H1 (cell line): ENCODE results near the gene TTC22. TPM values are rescaled to one million over a fixed set of nuclear protein-coding genes. Genes with fewer than 3 reads are reported as not detected.

ENCODE experiments used
- CTCF ChIA-PET: fragments of 300-600 bp; sonication (Branson Sonifier 250); formaldehyde crosslinking; loops from one replicate; lab custom pipeline; 2021; ENCODE audit not compliant: partially characterized antibody; lab: Charles Lee
- POLR2A ChIA-PET: fragments of 300-600 bp; sonication (Branson Sonifier 250); formaldehyde crosslinking; loops from one replicate; lab custom pipeline; 2021; ENCODE audit warnings: inconsistent platforms; ENCODE audit not compliant: partially characterized antibody; lab: Charles Lee
- DNase-seq, 2 experiments: peaks; one replicate each; pipeline versions ENCODE4 v3.0.0 to v3.0.0-alpha.2; 2010 to 2022; ENCODE audit warnings: low spot score in 2 of 2, low read depth in 1 of 2, mixed read lengths in 1 of 2
- FAIRE-seq: peaks from 2 replicates; lab custom pipeline; 2011; peaks lifted over from hg19 to GRCh38; lab: Jason Lieb, UNC
- H2AFZ ChIP-seq: 2 replicates; pipeline ENCODE4 v1.8.1; 2012; ENCODE audit warnings: low read length, inconsistent platforms
- H2AK5ac ChIP-seq: 2 replicates; pipeline ENCODE4 v1.6.1; 2013; ENCODE audit warnings: low read depth, low read length
- H2BK120ac ChIP-seq: replicated peaks from 2 replicates; pipeline ENCODE3; 2013; ENCODE audit warnings: low read depth, low read length, inconsistent platforms
- H2BK12ac ChIP-seq: 2 replicates; pipeline ENCODE4 v1.6.1; 2013; ENCODE audit warnings: low read depth, low read length
- H2BK15ac ChIP-seq: 2 replicates; pipeline ENCODE4 v1.6.1; 2013; ENCODE audit warnings: low read length
- H2BK20ac ChIP-seq: 2 replicates; pipeline ENCODE4 v1.6.1; 2013; ENCODE audit warnings: low read length
- H2BK5ac ChIP-seq: 2 replicates; pipeline ENCODE4 v1.6.1; 2013; ENCODE audit warnings: low read depth, low read length
- H3K14ac ChIP-seq: 2 replicates; pipeline ENCODE4 v1.6.1; 2013; ENCODE audit warnings: inconsistent platforms; ENCODE audit not compliant: insufficient read length
- H3K18ac ChIP-seq: 2 replicates; pipeline ENCODE4 v1.6.1; 2013; ENCODE audit warnings: low read length; ENCODE audit errors: extremely low read depth
- H3K23ac ChIP-seq: 2 replicates; pipeline ENCODE4 v1.6.1; 2013; ENCODE audit warnings: inconsistent platforms; ENCODE audit not compliant: insufficient read length
- H3K23me2 ChIP-seq: 2 replicates; pipeline ENCODE4 v1.6.1; 2013; ENCODE audit warnings: low read depth, low read length
- H3K27ac ChIP-seq: 2 replicates; pipeline ENCODE4 v1.6.1; 2011; ENCODE audit warnings: low read depth, low read length, inconsistent platforms
- H3K27me3 ChIP-seq, 4 experiments: replicated peaks in 1 of 4; 1 replicate in 1 of 4; 2 replicates in 3 of 4; pipeline versions ENCODE4 v1.6.1 to v1.8.1; 2011 to 2013; ENCODE audit warnings: low read length in 3 of 4, mild to moderate bottlenecking in 3 of 4, inconsistent platforms in 2 of 4, mixed read lengths in 2 of 4, moderate library complexity in 1 of 4; ENCODE audit not compliant: control insufficient read depth in 3 of 4, insufficient read depth in 3 of 4; ENCODE audit errors: extremely low read depth in 1 of 4
- H3K36me3 ChIP-seq, 4 experiments: 2 replicates each; pipeline versions ENCODE4 v1.6.1 to v1.8.1; 2011 to 2013; ENCODE audit warnings: mild to moderate bottlenecking in 4 of 4, low read length in 3 of 4, moderate library complexity in 2 of 4, control low read depth in 1 of 4, inconsistent platforms in 1 of 4; ENCODE audit not compliant: insufficient read depth in 4 of 4, control insufficient read depth in 2 of 4
- H3K4ac ChIP-seq: replicated peaks from 2 replicates; pipeline ENCODE3; 2013; ENCODE audit warnings: low read length, low read depth, mixed read lengths, inconsistent platforms; ENCODE audit not compliant: insufficient read length
- H3K4me1 ChIP-seq, 4 experiments: replicated peaks in 1 of 4; 1 replicate in 1 of 4; 2 replicates in 3 of 4; pipeline versions ENCODE4 v1.6.1 to v1.8.1; 2011 to 2013; ENCODE audit warnings: low read length in 3 of 4, inconsistent platforms in 2 of 4, mixed read lengths in 1 of 4; ENCODE audit not compliant: insufficient read depth in 4 of 4, control insufficient read depth in 3 of 4
- H3K4me2 ChIP-seq, 2 experiments: 2 replicates each; pipeline versions ENCODE4 v1.6.1 to v1.8.1; 2011 to 2013; ENCODE audit warnings: low read depth in 2 of 2, low read length in 2 of 2, control low read depth in 1 of 2, inconsistent platforms in 1 of 2, mild to moderate bottlenecking in 1 of 2; ENCODE audit not compliant: insufficient read depth in 1 of 2
- H3K4me3 ChIP-seq, 4 experiments: fragments of 200-600, 300-600 bp in 1 of 4; sonication (generic), shearing (Covaris generic), sonication (Bioruptor Twin) in 1 of 4; 2 replicates each; pipeline versions ENCODE4 v1.5.1 to v1.8.1; 2011 to 2016; ENCODE audit warnings: low read length in 4 of 4, low read depth in 3 of 4, control low read depth in 2 of 4, inconsistent platforms in 2 of 4, mild to moderate bottlenecking in 2 of 4, mixed read lengths in 1 of 4, moderate library complexity in 1 of 4; ENCODE audit not compliant: insufficient read depth in 2 of 4; ENCODE audit errors: extremely low read depth in 1 of 4
- H3K56ac ChIP-seq: replicated peaks from 2 replicates; pipeline ENCODE3; 2013; ENCODE audit warnings: low read depth, mild to moderate bottlenecking, mixed read lengths, low read length, inconsistent platforms; ENCODE audit not compliant: insufficient read length
- H3K79me1 ChIP-seq: 2 replicates; pipeline ENCODE4 v1.6.1; 2013; ENCODE audit warnings: low read depth, low read length, control low read depth
- H3K79me2 ChIP-seq, 2 experiments: 2 replicates each; pipeline versions ENCODE4 v1.6.1 to v1.8.1; 2012 to 2013; ENCODE audit warnings: low read length in 2 of 2, mild to moderate bottlenecking in 2 of 2, inconsistent platforms in 1 of 2; ENCODE audit not compliant: insufficient read depth in 2 of 2, control insufficient read depth in 1 of 2
- H3K9ac ChIP-seq, 4 experiments: replicated peaks in 1 of 4; 1 replicate in 1 of 4; 2 replicates in 3 of 4; pipeline versions ENCODE4 v1.6.1 to v1.8.1; 2011 to 2013; ENCODE audit warnings: low read depth in 3 of 4, low read length in 3 of 4, control low read depth in 2 of 4, mild to moderate bottlenecking in 2 of 4, moderate library complexity in 2 of 4, inconsistent platforms in 1 of 4; ENCODE audit errors: extremely low read depth in 1 of 4
- H3K9me3 ChIP-seq, 2 experiments: 2 replicates each; pipeline versions ENCODE4 v1.6.1 to v1.8.1; 2012 to 2013; ENCODE audit warnings: mild to moderate bottlenecking in 2 of 2, moderate library complexity in 2 of 2, control low read depth in 1 of 2, inconsistent platforms in 1 of 2, low read depth in 1 of 2, low read length in 1 of 2, mixed read lengths in 1 of 2; ENCODE audit not compliant: insufficient read depth in 2 of 2
- H4K20me1 ChIP-seq, 2 experiments: replicated peaks in 1 of 2; 2 replicates each; pipeline versions ENCODE3 to v1.8.1; 2011 to 2013; ENCODE audit warnings: inconsistent platforms in 2 of 2, low read length in 2 of 2, mild to moderate bottlenecking in 1 of 2; ENCODE audit not compliant: insufficient read depth in 2 of 2, control insufficient read depth in 1 of 2
- H4K5ac ChIP-seq: 2 replicates; pipeline ENCODE4 v1.6.1; 2013; ENCODE audit warnings: low read length, low read depth, mixed read lengths, inconsistent platforms; ENCODE audit not compliant: insufficient read length
- H4K8ac ChIP-seq: 2 replicates; pipeline ENCODE4 v1.8.0; 2013; ENCODE audit warnings: mild to moderate bottlenecking, moderate library complexity, low read length, inconsistent platforms; ENCODE audit not compliant: insufficient read depth; ENCODE audit errors: extremely low read depth
- H4K91ac ChIP-seq: replicated peaks from 2 replicates; pipeline ENCODE3; 2013; ENCODE audit warnings: low read length, mixed read lengths, inconsistent platforms; ENCODE audit not compliant: insufficient read length
- ATF2 ChIP-seq: IDR thresholded peaks from 2 replicates; pipeline ENCODE4 v1.6.1; 2012; ENCODE audit warnings: low read length, inconsistent platforms
- NANOG ChIP-seq: IDR thresholded peaks from 2 replicates; pipeline ENCODE4 v1.6.1; 2011; ENCODE audit warnings: low read length, low read depth, mild to moderate bottlenecking, inconsistent platforms; ENCODE audit not compliant: insufficient read depth, poor library complexity, severe bottlenecking
- POLR2AphosphoS5 ChIP-seq: IDR thresholded peaks from 2 replicates; pipeline ENCODE4 v1.6.1; 2011; ENCODE audit warnings: low read depth, low read length
- POU5F1 ChIP-seq: IDR thresholded peaks from 2 replicates; pipeline ENCODE4 v1.6.1; 2011; ENCODE audit warnings: low read depth, mild to moderate bottlenecking, low read length, moderate library complexity
- RBBP5 ChIP-seq: IDR thresholded peaks from 2 replicates; pipeline ENCODE4 v1.7.1; 2012; ENCODE audit warnings: low read depth, mild to moderate bottlenecking, inconsistent platforms, low read length, moderate library complexity, borderline replicate concordance
- RNF2 ChIP-seq: fragments of 200-900, 300-1000 bp; sonication (generic); IDR thresholded peaks from 2 replicates; pipeline ENCODE4 v1.7.1; 2016; ENCODE audit warnings: borderline replicate concordance, low read depth, mild to moderate bottlenecking, antibody characterized with exemption, low read length; ENCODE audit not compliant: poor library complexity, severe bottlenecking; ENCODE audit errors: missing control alignments
- SIX5 ChIP-seq: IDR thresholded peaks from 2 replicates; pipeline ENCODE4 v1.6.1; 2011; ENCODE audit warnings: mild to moderate bottlenecking, low read depth, low read length
- SP1 ChIP-seq: IDR thresholded peaks from 2 replicates; pipeline ENCODE4 v1.6.1; 2011; ENCODE audit warnings: low read depth, low read length
- TBP ChIP-seq: IDR thresholded peaks from 2 replicates; pipeline ENCODE4 v1.6.1; 2011; ENCODE audit warnings: low read depth, low read length, improper control_type of control experiment
- ZNF274 ChIP-seq: IDR thresholded peaks from 2 replicates; pipeline ENCODE4 v1.7.0; 2012; ENCODE audit warnings: low read length, borderline replicate concordance; ENCODE audit errors: extremely low read depth
- WGBS, 2 experiments: shearing (Covaris generic) in 1 of 2; methylation state at CpG; one replicate each; pipeline versions ENCODE4 v1.1.6 to v1.1.7; 2013 to 2015; ENCODE audit warnings: low lambda C conversion rate in 2 of 2, mixed read lengths in 2 of 2, inconsistent platforms in 1 of 2, low coverage in 1 of 2, missing lambda C conversion rate in 1 of 2; ENCODE audit not compliant: insufficient replicate concordance in 2 of 2, insufficient coverage in 1 of 2, insufficient read length in 1 of 2; ENCODE audit errors: extremely low coverage in 1 of 2, missing lambda C conversion rate in 1 of 2; 5-methylcytosine and 5-hydroxymethylcytosine counted together
- polyA plus RNA-seq, 7 experiments: library from polyadenylated mRNA; depleted of rRNA in 3 of 7; stranded (reverse) in 5 of 7; unstranded in 2 of 7; fragments of >200 nt in 5 of 7; fragments of 200-250 nt in 2 of 7; gene quantifications; 1 replicate in 5 of 7; 2 replicates in 1 of 7; 4 replicates in 1 of 7; pipeline versions ENCODE4 v1.2.1 to v1.2.3, GENCODE V29; 2011 to 2013; ENCODE audit warnings: missing spikeins in 2 of 7, mixed read lengths in 2 of 7
- total RNA-seq: library from RNA; stranded (reverse); fragmentation: NEBNext Ultra II Directional; extraction: Animal tissue kit (Norgen Biotek cat#: 25700); gene quantifications from 2 replicates; pipeline ENCODE4 v1.2.1, GENCODE V29; 2021

The TTC22 gene
- total and polyA plus RNA-seq, 2 of the 8 experiments (the other 6 are each of a cell fraction or from before 2014, with no cell fraction given) = 1.00 to 1.6 TPM

- TF ChIP-seq NANOG (no peak), ATF2 (no peak), ZNF274 (no peak), POLR2AphosphoS5 (no peak), POU5F1 (no peak), RNF2 (no peak), SIX5 (no peak), TBP (no peak), SP1 (no peak), RBBP5 (no peak)
- no peak overlapping the region for H3K23ac ChIP-seq
Observed at GRCh38 chr1:54833121-54833520, 32.0 kb upstream of the TTC22 start.

More at GRCh38 chr1:54833121-54833520, 32.0 kb upstream of the TTC22 start:
- H3K14ac ChIP-seq = no peak overlapping the region
- H3K9ac ChIP-seq = no peak overlapping the region
- H3K79me2 ChIP-seq = no peaks in the 10 kb centered on the region
- H4K8ac ChIP-seq = no peak overlapping the region
- H2AK5ac ChIP-seq = no peak overlapping the region
- no peak overlapping the region for H2AFZ ChIP-seq
- H4K91ac ChIP-seq = no peak overlapping the region
- CTCF ChIA-PET = interaction anchor here (0.6 to 2.1 kb wide), 4 partner anchors 16 to 954 kb away, joined by 3 to 8 read pairs (median 4); no protein-coding TSS in a partner anchor
- H2BK5ac ChIP-seq = no peak overlapping the region
- no peaks in the 10 kb centered on the region for H3K36me3 ChIP-seq
- FAIRE-seq (no peak), DNase-seq (peak in 1 of 2 experiments; percentile 33)
- H3K18ac ChIP-seq = no peak overlapping the region
- WGBS, 2 experiments = 88% methylated on average over 9 of the region's 9 CpGs; no CpG with 5 or more reads in 1 of the 2 experiments
- H2BK15ac ChIP-seq = no peak overlapping the region
- no peak overlapping the region for H3K4ac ChIP-seq
- no peak overlapping the region for H2BK120ac ChIP-seq
- H3K79me1 ChIP-seq = no peaks in the 10 kb centered on the region
- H3K23me2 ChIP-seq = no peaks in the 10 kb centered on the region
- no peaks in the 10 kb centered on the region for H4K20me1 ChIP-seq
- no peaks in the 10 kb centered on the region for H3K4me1 ChIP-seq
- no peak overlapping the region for H3K56ac ChIP-seq
- no peak overlapping the region for H2BK20ac ChIP-seq
- no peak overlapping the region for H3K4me3 ChIP-seq
- H2BK12ac ChIP-seq = no peak overlapping the region
- H3K4me2 ChIP-seq = no peak overlapping the region
- no peaks in the 10 kb centered on the region; a peak in 1 of 7 replicates for H3K27me3 ChIP-seq
- peaks cover 0 to 2% of the 10 kb centered on the region in 2 experiments; a peak in 1 of 4 replicates for H3K9me3 ChIP-seq
- no peak overlapping the region for H3K27ac ChIP-seq
- POLR2A ChIA-PET = no interaction called here
- H4K5ac ChIP-seq = no peak overlapping the region
